Bronchial epithelial cell (primary cell): ENCODE results near the gene ZBED4. TPM values are rescaled to one million over a fixed set of nuclear protein-coding genes. Genes with fewer than 3 reads are reported as not detected.

Experiments used
- DNase-seq: peaks from one replicate; pipeline ENCODE4 v3.0.0-alpha.2; 2010; ENCODE audit warnings: low read depth
- FAIRE-seq: peaks from 2 replicates; lab custom pipeline; 2011; peaks lifted over from hg19 to GRCh38; lab: Jason Lieb, UNC
- H3K27me3 ChIP-seq: 2 replicates; pipeline ENCODE4 v1.5.1; 2011; ENCODE audit warnings: low read length; ENCODE audit not compliant: control insufficient read depth, insufficient read depth
- H3K36me3 ChIP-seq: 2 replicates; pipeline ENCODE4 v1.5.1; 2011; ENCODE audit warnings: low read length; ENCODE audit not compliant: control insufficient read depth, insufficient read depth
- H3K4me3 ChIP-seq: 2 replicates; pipeline ENCODE4 v1.5.1; 2011; ENCODE audit warnings: mild to moderate bottlenecking, low read depth, low read length, control low read depth
- CTCF ChIP-seq: IDR thresholded peaks from 2 replicates; pipeline ENCODE4 v1.5.1; 2011; ENCODE audit warnings: mild to moderate bottlenecking, moderate library complexity, low read length, control low read depth, inconsistent platforms; ENCODE audit not compliant: insufficient read depth, severe bottlenecking
- total RNA-seq: library from RNA; depleted of rRNA; stranded (reverse); fragments of >200 nt; gene quantifications from 2 replicates; pipeline ENCODE4 v1.2.1, GENCODE V29; 2014

The ZBED4 gene
- total RNA-seq, 1 donor from 2014 or later = 14.0 TPM

GRCh38 chr22:49882519-49883293, 29.1 kb downstream of the ZBED4 start:
- FAIRE-seq = no peak
- TF ChIP-seq CTCF = no peak
- no peak for DNase-seq
- Histone ChIP-seq H3K4me3 (no peak overlapping the region), H3K36me3 (peaks cover 27% of the 10 kb centered on the region), H3K27me3 (no peaks in the 10 kb centered on the region)

GRCh38 chr22:49883294-49883640, 29.6 kb downstream of the ZBED4 start:
- no peak for TF ChIP-seq CTCF
- FAIRE-seq (no peak), DNase-seq (no peak)

GRCh38 chr22:49884075-49884474, 30.4 kb downstream of the ZBED4 start:
- DNase-seq (no peak), FAIRE-seq (peak; percentile 83)
- Histone ChIP-seq H3K36me3 (peaks cover 31% of the 10 kb centered on the region), H3K4me3 (no peak overlapping the region), H3K27me3 (no peaks in the 10 kb centered on the region)
- TF ChIP-seq CTCF = no peak

More at GRCh38 chr22:49883294-49883640, 29.6 kb downstream of the ZBED4 start:
- Histone ChIP-seq H3K4me3 (no peak overlapping the region), H3K27me3 (no peaks in the 10 kb centered on the region), H3K36me3 (peaks cover 28% of the 10 kb centered on the region)

- no peak for DNase-seq
- H3K27me3 ChIP-seq = no peaks in the 10 kb centered on the region
- TF ChIP-seq CTCF = no peak
- no peak for FAIRE-seq
- H3K36me3 ChIP-seq = peaks cover 31% of the 10 kb centered on the region
- no peak overlapping the region for H3K4me3 ChIP-seq
Observed at GRCh38 chr22:49884503-49885260, 31.0 kb downstream of the ZBED4 start.

GRCh38 chr22:49885281-49885680, 31.6 kb downstream of the ZBED4 start:
- peaks cover 31% of the 10 kb centered on the region for H3K36me3 ChIP-seq
- no peaks in the 10 kb centered on the region for H3K27me3 ChIP-seq
- no peak for DNase-seq
- FAIRE-seq = no peak
- TF ChIP-seq CTCF = no peak
- H3K4me3 ChIP-seq = no peak overlapping the region
